HS-5 (cell line): ENCODE measurements around the gene RPL36A.

Experiments used
- DNase-seq: peaks from one replicate; pipeline ENCODE4 v3.0.0-alpha.2; 2012; ENCODE audit warnings: low read depth

RPL36A gene

DNA sequence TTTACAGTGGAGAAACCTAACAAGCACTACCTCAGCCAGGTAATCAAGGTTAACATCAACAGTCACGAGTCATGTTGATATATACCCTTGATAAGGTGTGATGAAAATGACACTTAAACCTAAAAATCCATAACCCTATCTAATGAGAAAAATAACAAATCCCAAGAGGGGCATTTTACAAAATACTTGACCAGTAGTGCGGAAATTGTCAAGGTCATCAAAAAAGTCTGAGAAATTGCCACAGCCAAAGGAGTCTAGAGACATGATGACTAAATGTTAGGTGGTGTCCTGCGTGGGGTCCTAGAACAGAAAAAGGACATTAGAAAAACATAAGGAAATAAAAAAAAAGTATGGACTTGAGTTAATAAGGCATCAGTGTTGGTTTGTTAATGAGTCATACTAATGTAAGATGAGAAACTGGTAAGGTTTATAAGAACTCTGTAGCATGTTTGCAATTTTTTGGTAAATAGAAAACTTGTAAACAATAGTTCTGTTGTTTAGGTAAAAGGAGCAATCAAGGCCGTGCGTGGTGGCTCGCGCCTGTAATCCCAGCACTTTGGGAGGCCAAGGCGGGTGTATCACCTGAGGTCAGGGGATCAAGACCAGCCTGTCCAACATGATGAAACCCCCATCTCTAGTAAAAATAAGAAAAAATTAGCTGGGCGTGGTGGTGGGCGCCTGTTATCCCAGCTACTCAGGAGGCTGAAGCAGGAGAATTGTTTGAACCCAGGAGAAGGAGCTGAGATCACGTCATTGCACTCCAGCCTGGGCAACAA is 2.9 kb downstream of the RPL36A start:
- no peak for DNase-seq

- no peak for DNase-seq
Observed at GRCh38 chrX:101394372-101394771, 3.6 kb downstream of the RPL36A start.

GRCh38 chrX:101395789-101396188 is 5.0 kb downstream of the RPL36A start:
- DNase-seq: no peak

DNA sequence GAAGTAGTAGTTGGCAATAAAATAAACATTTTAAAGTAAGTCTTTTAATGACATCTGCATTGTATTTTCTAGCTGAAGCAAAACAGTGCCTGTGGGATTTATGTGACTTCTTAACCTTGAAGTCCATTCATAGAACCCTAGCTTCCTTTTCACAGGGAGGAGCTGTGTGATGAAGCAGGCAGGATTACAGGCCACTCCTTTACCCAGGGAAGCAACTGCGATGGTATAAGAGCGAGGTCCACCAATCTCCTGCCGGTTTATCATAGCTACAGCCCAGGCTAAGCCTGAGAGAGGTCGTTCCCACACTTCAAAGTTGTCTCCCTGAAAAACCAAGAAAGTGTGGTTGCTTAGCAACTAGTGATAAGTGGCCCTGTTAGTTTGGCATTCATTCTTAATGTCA is 7.0 kb downstream of the RPL36A start:
- DNase-seq: no peak

DNA sequence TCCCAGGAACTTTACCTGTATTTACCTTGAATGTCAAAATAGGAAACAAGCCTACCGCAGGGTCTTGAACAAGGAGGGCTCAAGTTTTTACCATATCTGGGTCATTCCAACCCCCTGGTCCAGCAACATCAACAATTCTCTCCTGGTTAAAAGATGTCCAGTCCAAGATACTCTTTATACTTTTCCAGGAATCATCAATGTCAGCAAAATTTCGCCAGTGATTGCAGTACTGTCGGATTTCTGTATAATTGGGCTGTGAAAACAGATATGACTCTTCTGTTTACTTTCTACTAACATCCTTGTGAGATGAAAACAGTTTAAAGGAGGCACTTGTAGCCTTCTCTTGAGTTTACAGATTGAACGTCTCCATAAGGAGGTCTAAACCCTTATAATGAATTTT is 7.9 kb downstream of the RPL36A start:
- DNase-seq: no peak

DNA sequence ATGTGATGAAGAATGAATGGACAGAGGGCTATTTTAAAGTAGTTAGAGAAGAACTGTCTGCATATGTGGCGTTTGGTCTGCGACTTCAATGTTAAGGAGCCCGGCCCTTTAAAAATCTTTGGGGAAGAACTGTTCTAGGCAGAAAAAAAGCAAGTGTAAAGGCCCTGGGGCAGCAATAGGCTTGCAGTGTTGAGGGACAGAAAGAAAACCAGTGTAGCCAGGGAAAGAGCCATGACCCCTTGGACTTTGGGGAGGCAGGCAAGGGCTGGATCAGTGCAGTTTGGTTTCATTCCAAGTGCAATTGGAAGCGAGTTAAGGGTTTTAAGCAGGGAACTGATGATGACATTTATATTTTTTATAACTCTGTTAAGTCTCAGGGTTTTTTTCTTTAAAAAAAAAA is 9.0 kb downstream of the RPL36A start:
- no peak for DNase-seq

DNA sequence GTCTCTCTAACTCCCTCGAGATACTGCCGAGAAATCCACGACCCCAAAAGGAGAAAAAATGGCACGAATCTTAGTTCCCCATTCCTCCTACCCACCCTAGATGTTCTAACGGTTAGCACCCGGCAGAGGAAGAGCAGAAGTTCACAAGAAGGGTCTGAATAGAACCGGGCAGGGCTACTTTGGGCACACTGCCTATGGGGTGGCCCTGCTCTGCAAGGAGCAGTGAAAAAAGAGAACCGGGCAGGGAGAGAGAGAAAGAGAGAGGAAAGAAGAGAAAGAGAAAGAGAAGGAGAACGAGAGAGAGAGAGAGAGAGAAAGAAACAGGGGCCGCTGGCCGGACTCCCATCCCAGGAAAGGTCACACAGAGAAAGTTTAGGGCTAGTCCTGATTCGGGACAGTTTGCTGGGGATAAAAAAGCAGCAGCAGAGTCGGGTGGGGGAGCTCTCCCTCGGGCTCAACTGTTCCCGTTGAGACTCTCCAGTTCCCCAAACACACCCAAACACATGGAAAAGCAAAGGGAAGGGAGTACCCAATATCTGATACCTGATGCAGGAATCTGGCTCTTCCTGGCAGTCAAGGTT is 16.4 kb downstream of the RPL36A start:
- DNase-seq: no peak

DNA sequence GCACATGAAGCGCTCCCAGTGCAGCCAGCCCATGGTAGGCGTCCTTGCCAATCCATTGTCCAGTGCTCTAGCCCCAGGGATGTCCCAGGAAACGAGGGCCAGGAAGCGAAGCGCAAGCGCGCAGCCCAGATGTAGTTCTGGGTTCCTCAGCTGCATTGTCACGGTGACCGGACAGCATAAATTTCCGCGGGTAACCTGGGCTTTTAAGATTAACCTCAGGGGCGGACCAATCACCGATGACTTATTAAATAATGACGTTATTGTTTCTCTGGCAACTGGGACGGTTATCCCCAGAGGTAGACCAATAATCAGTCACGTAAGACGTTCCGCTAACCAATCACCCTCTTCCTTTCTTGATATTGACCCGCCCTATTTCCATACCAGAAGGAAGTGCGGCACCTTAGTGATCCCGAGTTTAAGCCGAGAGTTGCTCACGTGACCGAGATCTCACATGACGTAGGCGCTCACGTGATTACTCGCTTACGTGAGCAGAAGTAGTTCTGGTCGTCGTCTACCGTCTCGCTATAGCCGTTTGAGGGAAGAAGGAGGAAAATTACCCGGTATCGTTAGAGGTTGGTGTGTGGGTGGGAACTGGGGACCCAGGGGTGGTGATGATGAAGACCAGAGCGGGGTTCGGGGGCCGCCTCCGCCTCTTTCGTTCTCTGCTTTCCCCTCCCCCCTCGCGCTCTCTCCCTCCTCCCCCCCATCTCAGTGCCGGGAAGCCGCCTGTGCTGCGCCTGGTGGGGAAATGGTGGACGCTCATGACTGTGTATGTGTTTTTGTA is 17.1 kb downstream of the RPL36A start, which contains the start of the genes GLA and HNRNPH2:
TSS of gene GLA (minus strand) at position 178 of the 784 bp plus-strand sequence. CDS start at position 156, 22 bp downstream.
TSS of gene HNRNPH2 (plus strand) at position 475 of the 784 bp plus-strand sequence. CDS start 3,767 bp downstream, outside the sequence.
- peak; percentile 92 for DNase-seq

DNA sequence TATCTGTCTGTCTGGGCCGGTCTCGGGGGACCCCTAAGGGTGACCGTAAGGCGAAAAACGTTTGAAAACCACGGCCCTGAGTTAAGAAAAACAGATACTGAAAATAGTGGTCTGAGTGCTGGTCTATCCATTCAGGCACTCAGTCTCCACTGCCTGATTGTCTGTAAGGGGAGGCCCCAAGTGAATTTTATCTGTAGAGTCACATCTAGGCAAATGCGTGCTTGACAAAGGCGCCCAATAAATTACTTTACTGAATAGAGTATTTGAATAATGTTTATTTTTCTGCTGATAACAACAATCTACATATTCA is 17.7 kb downstream of the RPL36A start:
- no peak for DNase-seq

- DNase-seq: no peak
Observed at GRCh38 chrX:101409043-101409442, 18.2 kb downstream of the RPL36A start.

DNA sequence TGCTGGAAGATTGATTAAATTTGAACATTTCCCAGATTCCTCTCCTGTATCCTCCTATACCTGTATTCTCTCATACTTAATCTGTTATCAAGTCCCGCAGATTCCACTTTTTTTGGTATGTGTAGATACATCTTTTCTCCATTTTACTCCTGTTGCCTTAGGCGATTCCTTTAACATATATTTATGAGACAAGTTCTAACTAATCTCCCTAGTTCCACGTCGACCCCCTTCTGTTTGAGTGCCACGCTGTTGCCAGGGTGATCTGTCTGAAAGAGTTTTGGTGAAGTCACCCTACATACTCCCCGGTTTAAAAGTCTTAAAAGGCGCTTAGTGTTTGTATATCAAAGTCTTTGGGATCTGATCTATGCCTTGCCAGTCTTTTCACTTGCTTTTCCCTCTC is 19.6 kb downstream of the RPL36A start:
- no peak for DNase-seq

DNA sequence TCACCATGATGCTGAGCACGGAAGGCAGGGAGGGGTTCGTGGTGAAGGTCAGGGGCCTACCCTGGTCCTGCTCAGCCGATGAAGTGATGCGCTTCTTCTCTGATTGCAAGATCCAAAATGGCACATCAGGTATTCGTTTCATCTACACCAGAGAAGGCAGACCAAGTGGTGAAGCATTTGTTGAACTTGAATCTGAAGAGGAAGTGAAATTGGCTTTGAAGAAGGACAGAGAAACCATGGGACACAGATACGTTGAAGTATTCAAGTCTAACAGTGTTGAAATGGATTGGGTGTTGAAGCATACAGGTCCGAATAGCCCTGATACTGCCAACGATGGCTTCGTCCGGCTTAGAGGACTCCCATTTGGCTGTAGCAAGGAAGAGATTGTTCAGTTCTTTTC is 21.2 kb downstream of the RPL36A start:
- DNase-seq: no peak

- no peak for DNase-seq
Observed at GRCh38 chrX:101415180-101416145, 24.7 kb downstream of the RPL36A start.

- no peak for DNase-seq
Observed at GRCh38 chrX:101416691-101417090, 25.9 kb downstream of the RPL36A start.

GRCh38 chrX:101417190-101417589 is 26.4 kb downstream of the RPL36A start:
- DNase-seq: no peak

DNA sequence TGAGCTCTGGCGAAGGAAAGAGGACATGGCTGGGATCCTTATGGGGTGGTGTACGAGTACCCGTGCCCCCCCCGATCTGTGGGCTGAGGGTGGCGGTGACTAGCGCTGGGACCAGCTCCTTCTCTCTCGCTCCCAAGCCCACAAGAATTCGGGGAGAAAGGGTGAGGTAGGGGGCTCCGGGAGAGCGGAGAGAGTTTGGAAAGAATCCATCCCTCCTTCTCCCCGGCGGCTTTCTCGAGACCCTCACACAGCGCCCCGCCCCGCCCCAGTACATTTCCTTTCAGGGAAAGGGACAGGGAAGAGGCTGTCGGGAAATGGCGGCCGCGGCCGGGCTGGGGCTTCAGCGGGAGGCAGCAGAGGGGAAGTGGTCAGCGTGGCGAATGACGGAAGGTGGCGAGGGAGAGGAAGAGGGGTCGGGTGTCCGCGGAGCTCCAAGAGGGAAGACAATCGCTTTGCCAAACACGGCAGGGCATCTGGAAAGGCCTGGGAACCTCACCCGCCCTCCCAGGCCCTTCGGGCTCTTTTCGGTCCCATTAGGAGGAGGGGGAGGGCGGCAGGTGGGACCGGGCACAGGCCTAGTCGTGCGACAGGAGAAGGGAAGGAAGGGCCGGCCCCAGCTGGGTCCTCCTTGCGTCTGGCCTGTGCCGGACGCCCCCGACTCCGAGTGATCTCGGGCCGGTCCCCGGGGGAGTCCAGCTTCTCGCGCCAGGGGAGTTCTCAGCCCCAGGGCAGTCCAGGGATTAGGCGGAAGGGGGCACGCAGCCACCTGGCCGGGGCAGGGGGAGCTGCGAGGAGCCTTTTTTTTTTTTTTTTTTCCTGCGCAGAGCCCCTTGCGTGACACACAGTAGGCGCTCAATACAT is 27.4 kb downstream of the RPL36A start:
- DNase-seq: no peak

DNA sequence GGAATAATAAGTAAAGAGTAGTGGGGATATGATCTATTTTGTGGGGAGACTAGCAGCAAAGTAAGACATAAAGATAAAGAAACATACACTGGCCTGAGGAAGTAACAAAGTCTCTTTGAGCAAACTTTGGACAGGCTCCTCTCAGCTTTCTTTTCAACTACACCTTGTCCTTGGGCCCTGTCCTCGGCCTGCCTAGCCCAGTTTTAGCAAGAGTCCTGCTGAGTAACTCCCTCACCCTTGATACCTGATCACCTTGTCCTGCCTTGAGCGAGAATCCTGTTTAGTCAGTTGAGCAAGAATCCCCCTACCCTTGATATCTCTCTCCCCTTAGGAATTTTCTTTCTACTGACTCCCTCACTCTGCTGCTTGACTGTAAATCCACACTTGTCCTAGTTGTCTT is 28.7 kb downstream of the RPL36A start:
- no peak for DNase-seq

GRCh38 chrX:101427954-101428353 is 37.1 kb downstream of the RPL36A start:
- no peak for DNase-seq

DNA sequence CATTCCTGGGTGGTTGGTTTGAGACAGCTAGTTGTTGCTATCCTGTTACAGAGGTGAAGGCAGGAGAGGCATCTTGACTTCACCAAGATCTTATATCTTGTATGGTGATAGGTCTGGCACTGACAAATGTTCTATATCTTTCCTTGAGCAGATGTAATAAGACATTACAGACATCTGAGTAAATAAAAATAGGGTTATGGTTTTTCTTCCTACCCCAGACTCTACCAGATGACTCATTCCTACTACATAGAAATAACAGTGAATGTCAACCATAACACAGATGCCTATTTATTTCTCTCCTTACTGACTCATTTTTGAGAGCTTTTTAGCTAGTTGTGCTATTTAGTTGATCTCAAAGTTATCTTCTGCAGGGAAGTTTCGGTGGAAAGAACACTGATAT is 39.1 kb downstream of the RPL36A start:
- no peak for DNase-seq

DNA sequence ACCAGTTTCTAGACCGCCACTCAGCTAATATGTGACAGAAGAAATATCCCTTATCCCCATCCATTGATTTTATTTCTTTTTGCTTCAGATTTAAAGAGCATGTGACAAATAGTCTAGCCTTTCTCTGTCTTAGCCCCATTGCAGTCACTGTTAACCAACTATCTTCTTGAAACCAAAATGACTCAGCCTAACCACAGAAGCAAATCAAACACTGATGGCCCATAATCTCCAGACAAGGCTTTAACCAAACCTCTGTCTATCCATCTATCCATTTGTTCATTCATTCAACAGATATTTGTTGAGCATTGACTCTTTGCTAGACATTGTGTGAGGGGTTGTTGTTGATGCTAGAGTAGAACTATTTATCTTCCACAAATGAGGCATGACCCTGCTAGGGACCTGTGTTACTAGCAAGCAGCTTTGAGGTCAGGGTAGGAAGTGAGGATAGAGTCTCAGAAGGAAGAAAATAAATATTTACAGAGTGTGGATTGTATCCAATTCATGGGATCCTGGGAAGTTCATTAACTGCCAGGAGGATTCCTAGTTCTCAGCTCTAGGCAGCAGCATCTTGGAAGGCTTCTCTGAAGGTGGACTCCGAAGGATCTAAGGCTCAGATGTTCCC is 39.8 kb downstream of the RPL36A start:
- no peak for DNase-seq
